Nephron (organoid): ENCODE data around the gene FRA10AC1.

Experiments used
- H3K27ac Mint-ChIP-seq, 3 experiments: 2 replicates each; pipeline ENCODE4 v1.8.0; 2020; ENCODE audit warnings: mixed read lengths in 3 of 3, mild to moderate bottlenecking in 2 of 3, moderate library complexity in 1 of 3
- H3K27me3 Mint-ChIP-seq: 2 replicates; pipeline ENCODE4 v1.8.0; 2021; ENCODE audit warnings: low read depth, mild to moderate bottlenecking, moderate library complexity, mixed read lengths
- H3K36me3 Mint-ChIP-seq: 2 replicates; pipeline ENCODE4 v1.8.0; 2020; ENCODE audit warnings: low read depth, mixed read lengths
- H3K4me1 Mint-ChIP-seq: 2 replicates; pipeline ENCODE4 v1.8.0; 2020; ENCODE audit warnings: mixed read lengths
- H3K4me3 Mint-ChIP-seq, 3 experiments: 2 replicates each; pipeline ENCODE4 v1.8.0; 2020; ENCODE audit warnings: mild to moderate bottlenecking in 3 of 3, mixed read lengths in 3 of 3, moderate library complexity in 2 of 3
- H3K9me3 Mint-ChIP-seq: 2 replicates; pipeline ENCODE4 v1.8.0; 2020; ENCODE audit warnings: mixed read lengths
- TF ChIP-seq, protein P1 (sequence below), 3 experiments: fragments of 200-600 bp; sonication (generic); IDR thresholded peaks; one replicate each; pipeline ENCODE4 v1.5.0; 2021; ENCODE audit warnings: antibody characterized with exemption in 3 of 3; ENCODE audit not compliant: unreplicated experiment in 3 of 3

FRA10AC1 gene

DNA sequence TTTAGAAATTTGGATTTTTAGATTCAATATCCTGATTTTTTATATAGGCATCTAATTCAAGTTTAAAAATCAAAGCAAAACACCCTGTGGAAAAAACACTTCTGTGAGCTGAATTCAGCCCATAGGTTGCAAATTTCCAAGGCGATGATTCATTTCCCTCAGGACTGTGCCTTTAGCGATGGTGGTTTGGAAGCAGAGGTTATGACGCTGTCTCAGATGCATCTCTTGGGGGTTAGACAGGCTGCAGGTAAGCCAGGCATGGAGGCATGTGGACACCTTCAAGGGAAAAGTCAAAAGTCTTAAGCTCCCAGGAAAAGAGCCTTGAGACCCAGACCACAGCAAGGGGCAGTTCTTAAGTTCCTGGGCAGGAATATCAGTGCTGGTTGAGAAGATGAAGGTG, 9.5 kb upstream of the FRA10AC1 start:
- TF ChIP-seq, protein P1, sequence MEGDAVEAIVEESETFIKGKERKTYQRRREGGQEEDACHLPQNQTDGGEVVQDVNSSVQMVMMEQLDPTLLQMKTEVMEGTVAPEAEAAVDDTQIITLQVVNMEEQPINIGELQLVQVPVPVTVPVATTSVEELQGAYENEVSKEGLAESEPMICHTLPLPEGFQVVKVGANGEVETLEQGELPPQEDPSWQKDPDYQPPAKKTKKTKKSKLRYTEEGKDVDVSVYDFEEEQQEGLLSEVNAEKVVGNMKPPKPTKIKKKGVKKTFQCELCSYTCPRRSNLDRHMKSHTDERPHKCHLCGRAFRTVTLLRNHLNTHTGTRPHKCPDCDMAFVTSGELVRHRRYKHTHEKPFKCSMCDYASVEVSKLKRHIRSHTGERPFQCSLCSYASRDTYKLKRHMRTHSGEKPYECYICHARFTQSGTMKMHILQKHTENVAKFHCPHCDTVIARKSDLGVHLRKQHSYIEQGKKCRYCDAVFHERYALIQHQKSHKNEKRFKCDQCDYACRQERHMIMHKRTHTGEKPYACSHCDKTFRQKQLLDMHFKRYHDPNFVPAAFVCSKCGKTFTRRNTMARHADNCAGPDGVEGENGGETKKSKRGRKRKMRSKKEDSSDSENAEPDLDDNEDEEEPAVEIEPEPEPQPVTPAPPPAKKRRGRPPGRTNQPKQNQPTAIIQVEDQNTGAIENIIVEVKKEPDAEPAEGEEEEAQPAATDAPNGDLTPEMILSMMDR (IDR thresholded peaks at IDR 0.05; ENCODE audit: unreplicated experiment in 3 of 3): no peak
- H3K36me3 Mint-ChIP-seq: no peaks in the 10 kb centered on the region
- H3K9me3 Mint-ChIP-seq: no peaks in the 10 kb centered on the region

GRCh38 chr10:93710333-93710909, 8.0 kb upstream of the FRA10AC1 start:
- H3K4me1 Mint-ChIP-seq: no peaks in the 10 kb centered on the region
- no peak overlapping the region for H3K4me3 Mint-ChIP-seq
- H3K27ac Mint-ChIP-seq: peak overlapping the region in 2 of 3 experiments; percentile 58 to 66
- TF ChIP-seq, protein P1 (IDR thresholded peaks at IDR 0.05; ENCODE audit: unreplicated experiment in 3 of 3): no peak
- no peaks in the 10 kb centered on the region for H3K36me3 Mint-ChIP-seq
- peaks cover 6% of the 10 kb centered on the region for H3K27me3 Mint-ChIP-seq
- no peaks in the 10 kb centered on the region for H3K9me3 Mint-ChIP-seq

More for the DNA sequence above, 9.5 kb upstream of the FRA10AC1 start:
- no peak overlapping the region for H3K27ac Mint-ChIP-seq
- H3K27me3 Mint-ChIP-seq: peaks cover 6% of the 10 kb centered on the region
- no peak overlapping the region for H3K4me3 Mint-ChIP-seq
- H3K4me1 Mint-ChIP-seq: no peaks in the 10 kb centered on the region

- H3K27ac Mint-ChIP-seq: no peak overlapping the region
- peaks cover 4% of the 10 kb centered on the region for H3K4me1 Mint-ChIP-seq
- TF ChIP-seq, protein P1 (IDR thresholded peaks at IDR 0.05; ENCODE audit: unreplicated experiment in 3 of 3): no peak
- H3K36me3 Mint-ChIP-seq: no peaks in the 10 kb centered on the region
- H3K4me3 Mint-ChIP-seq: no peak overlapping the region
- H3K9me3 Mint-ChIP-seq: no peaks in the 10 kb centered on the region
- H3K27me3 Mint-ChIP-seq: no peaks in the 10 kb centered on the region
These were observed 5.2 kb upstream of the FRA10AC1 start for GRCh38 chr10:93707623-93708022.

- TF ChIP-seq, protein P1 (IDR thresholded peaks at IDR 0.05; ENCODE audit: unreplicated experiment in 3 of 3): no peak
- Mint-ChIP-seq H3K27me3 (no peaks in the 10 kb centered on the region), H3K36me3 (peaks cover 2% of the 10 kb centered on the region), H3K4me1 (peaks cover 4% of the 10 kb centered on the region), H3K9me3 (no peaks in the 10 kb centered on the region), H3K4me3 (no peak overlapping the region), H3K27ac (no peak overlapping the region)
These were observed 2.1 kb upstream of the FRA10AC1 start for GRCh38 chr10:93704451-93704850.

- TF ChIP-seq, protein P1 (IDR thresholded peaks at IDR 0.05; ENCODE audit: unreplicated experiment in 3 of 3): no peak
- Mint-ChIP-seq H3K4me3 (peak overlapping the region; percentile 69 to 82 (median 78)), H3K4me1 (peaks cover 4% of the 10 kb centered on the region), H3K27ac (peak overlapping the region in 2 of 3 experiments; percentile 61 to 93), H3K36me3 (peaks cover 4% of the 10 kb centered on the region), H3K27me3 (no peaks in the 10 kb centered on the region), H3K9me3 (no peaks in the 10 kb centered on the region)
These were observed 1.4 kb upstream of the FRA10AC1 start for GRCh38 chr10:93703841-93704240.

DNA sequence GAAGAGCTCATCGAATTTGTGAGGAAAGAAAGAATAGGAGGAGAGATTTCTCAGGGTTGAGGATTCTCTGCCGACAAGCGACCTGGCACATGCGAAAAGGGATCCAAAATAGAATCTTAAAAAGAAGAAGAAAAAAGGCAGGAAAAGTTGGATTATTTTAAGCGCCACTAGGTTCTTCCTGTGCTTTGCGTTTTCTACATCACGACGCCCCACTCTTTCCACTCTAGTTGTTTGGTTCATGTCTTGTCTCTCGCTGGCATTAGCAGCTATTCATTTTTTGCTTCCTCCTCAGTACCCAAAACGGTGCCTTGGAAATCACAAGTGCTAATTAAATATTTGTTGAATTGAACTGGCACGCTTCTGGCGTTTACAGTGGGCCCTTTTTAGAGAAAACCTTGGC, 674 bp upstream of the FRA10AC1 start:
- Mint-ChIP-seq H3K9me3 (no peaks in the 10 kb centered on the region), H3K4me1 (peaks cover 4% of the 10 kb centered on the region), H3K27ac (no peak overlapping the region), H3K36me3 (peaks cover 4% of the 10 kb centered on the region), H3K27me3 (no peaks in the 10 kb centered on the region), H3K4me3 (no peak overlapping the region)
- TF ChIP-seq, protein P1 (IDR thresholded peaks at IDR 0.05; ENCODE audit: unreplicated experiment in 3 of 3): no peak
